ENCODE data around the gene CNTNAP1.

The CNTNAP1 gene

DNA sequence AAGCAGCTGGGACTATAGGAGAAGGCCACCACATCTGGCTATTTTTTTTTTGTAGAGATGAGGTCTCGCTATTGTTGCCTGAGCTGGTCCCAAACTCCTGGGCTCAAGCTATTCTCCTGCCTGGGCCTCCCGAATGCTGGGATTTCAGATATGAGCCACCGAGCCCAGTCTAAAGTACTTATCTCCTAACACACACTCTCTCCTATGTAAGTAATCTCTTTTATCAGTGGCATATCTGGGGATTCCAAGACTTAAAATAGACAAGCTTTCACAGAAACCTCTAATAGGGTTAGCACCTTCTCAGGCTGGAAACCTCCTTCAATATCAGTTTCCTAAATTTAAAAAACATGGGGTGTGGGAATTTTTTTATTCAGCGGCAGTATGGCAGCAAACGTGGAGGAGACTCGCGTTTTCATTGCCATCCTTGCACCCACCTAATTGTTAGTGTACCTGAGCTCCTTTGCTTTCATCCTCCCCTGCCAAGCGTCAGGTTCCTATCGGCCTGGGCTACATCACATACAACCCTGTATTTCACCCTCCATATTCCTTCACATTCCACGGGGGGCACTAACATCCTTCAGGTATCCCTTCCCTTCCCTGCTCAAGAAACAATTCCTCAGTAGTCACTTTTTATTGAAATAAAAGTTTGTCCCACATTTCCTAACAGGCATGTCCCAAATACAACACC is 61.4 kb downstream of the CNTNAP1 start:
- peak; percentile 28 for DNase-seq

DNA sequence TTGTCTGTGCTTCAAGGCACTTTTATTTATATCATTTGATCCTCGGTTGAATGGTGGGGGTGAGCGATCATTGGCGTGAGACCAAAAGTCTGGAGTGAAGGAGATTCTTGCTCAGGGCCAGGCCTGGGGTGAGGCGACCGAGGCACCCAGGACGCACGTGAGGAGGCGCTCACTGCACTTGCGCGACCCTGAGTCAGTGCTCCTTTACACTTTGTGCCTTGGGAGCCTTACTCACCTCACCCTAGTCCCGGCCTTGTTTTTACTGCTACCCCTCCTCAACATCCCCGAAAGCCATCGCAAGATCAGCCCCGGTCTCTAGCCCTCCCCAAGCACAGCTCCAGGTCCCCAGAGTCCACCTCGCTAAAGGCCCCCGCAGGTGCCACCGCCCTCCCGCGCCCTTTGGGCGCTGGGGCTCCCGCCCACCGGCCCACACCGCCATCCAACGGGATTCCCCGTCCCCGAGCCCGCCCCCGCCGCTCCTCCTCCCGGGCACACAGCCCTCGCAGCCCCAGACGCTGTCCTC is 62.0 kb downstream of the CNTNAP1 start:
- peak; percentile 90 for DNase-seq

DNA sequence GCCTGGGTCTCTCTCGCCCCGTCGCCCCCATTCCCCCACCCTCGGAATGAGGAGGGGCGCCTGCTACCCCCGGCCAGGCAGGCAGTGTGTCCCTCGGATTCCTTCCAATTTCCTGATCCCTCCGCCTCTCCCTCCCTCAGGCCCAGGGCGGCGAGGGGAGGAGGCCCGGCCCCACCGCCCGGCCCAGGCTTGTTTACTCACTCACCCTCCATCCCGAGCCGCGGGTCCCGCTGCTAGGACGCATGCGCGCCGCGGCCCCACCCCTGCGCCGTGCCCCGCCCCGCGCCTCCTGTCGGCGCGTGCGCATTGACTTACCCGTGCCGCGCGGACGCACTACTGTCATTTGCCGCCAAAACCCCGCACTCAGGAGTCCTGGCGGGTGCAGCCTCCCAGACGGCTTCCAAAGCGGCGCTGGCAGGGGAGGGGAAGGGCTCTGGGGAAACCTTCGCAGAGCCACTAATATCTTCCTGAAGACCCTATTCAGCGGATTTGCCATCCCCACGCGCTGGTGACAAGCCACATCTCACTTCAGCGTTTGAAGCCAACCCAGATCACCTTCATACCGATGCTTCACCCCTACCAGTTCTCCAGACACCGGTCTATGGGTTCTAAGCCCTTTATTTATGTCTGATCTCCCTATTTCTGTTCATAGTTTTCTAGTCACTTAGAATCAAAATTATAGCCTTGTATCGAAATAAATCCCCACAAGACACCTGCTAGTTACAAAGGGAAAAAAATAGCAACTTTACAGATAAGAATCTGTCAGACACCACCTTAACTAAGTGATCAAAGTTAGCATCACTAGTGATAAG is 62.7 kb downstream of the CNTNAP1 start, which contains the start of gene EZH1:
TSS of gene EZH1 (minus strand) at position 235 of the 812 bp plus-strand sequence. CDS start 16,099 bp downstream, outside the sequence.
- peak; percentile 94 for DNase-seq

DNA sequence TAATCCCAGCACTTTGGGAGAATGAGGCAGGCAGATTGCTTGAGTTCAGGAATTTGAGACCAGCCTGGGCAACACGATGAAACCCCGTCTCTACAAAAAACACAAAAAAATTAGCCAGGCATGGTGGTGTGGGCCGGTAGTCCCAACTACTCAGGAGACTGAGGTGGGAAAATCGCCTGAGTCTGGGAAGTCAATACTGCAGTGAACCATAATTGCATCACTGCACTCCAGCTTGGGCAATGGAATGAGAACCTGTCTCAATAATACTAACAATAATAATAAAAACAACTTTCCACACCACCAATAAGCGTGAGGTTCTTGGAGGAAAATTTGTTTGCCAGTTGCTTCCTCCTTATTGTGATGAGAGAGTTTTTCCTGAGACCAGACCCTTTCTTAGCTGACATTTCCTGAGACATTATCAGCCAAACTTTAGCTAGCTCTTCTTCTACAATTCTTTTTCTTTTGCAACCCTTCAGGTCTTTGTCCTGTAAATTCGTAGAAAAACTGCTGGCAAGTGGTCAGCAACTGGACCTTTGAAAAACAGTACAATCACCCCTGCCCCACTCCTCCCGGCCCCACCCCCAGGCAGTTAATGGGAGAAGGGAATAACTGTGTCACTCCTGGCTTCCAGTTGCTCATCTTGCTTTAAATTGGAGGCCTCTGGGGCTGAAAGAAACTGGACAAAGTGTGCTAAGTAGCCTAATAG is 66.0 kb downstream of the CNTNAP1 start:
- no peak for DNase-seq

DNA sequence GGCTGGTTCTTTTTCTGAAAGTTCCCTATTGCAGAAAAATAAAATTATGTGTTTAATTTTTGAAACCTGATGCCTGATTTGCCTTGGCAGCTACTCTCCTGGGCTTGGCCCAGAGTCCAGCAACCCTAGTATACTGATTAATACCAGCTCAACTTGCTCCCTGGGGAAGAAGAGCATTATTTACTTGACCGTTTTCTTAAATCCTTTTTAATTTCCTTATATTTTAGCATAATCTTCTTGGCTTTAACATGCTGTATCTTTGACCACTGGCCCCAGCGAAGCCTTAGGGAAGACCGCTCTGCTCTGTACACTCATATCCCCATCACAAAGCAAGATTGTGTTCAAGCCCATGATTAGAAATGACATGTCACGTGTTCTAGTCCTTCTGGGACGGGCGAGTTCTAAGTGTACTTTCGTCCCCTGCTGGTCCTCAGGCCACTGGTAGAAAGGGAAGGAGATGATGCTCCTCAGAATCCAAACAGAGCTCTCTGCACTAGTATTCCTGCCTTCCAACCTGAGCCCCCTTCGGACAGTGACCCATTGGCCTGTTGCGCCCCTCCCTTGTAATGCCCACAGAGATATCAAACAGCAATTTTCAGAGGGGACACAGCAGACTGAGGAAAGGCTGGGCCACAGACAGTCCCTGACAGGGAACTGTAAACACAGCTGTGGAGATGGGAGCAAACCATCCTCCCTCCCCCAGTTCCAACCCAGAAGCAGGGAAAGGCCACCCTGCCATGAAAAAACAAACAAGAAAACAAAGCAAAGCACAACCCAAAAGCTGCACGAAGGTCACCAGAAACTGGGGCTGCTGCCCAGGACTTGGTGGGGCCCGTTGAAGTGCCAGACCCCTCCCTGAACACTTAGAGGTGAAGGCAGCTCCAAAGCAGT is 66.8 kb downstream of the CNTNAP1 start:
- peak; percentile 29 for DNase-seq

All from NCI-H146 (cell line).